Stomach (tissue), 9 donors: Measurements from ENCODE around the gene NR3C1. TPM values are rescaled to one million over a fixed set of nuclear protein-coding genes. Genes with fewer than 3 reads are reported as not detected.

Source experiments
- DNase-seq, 2 donors: peaks; one replicate each; pipeline versions ENCODE4 v3.0.0 to v3.0.0-alpha.2; 2013 to 2019
- H3K27ac ChIP-seq, 5 donors: fragments of 200-600 bp in 4 of 5; sonication (generic) in 4 of 5; one replicate each; pipeline ENCODE4 v1.5.1; 2013 to 2019; ENCODE audit warnings: mild to moderate bottlenecking in 1 of 5, moderate library complexity in 1 of 5
- H3K27me3 ChIP-seq, 3 donors: fragments of 200-600 bp; sonication (generic); one replicate each; pipeline ENCODE4 v1.5.1; 2017 to 2019; ENCODE audit warnings: mixed run types in 1 of 3
- H3K36me3 ChIP-seq, 4 donors: fragments of 200-600 bp; sonication (generic); 1 replicate in 3 of 4; 2 replicates in 1 of 4; pipeline ENCODE4 v1.5.1; 2016 to 2019
- H3K4me1 ChIP-seq, 4 donors: fragments of 200-600 bp; sonication (generic); one replicate each; pipeline ENCODE4 v1.5.1; 2016 to 2019
- H3K4me3 ChIP-seq, 4 donors: fragments of 200-600 bp; sonication (generic) in 3 of 4; one replicate each; pipeline ENCODE4 v1.5.1; 2016 to 2019; ENCODE audit warnings: mild to moderate bottlenecking in 1 of 4
- H3K9me3 ChIP-seq, 4 donors: fragments of 200-600 bp; sonication (generic); one replicate each; pipeline ENCODE4 v1.5.1; 2016 to 2019
- EP300 ChIP-seq: sonication (generic); formaldehyde crosslinking; IDR thresholded peaks from one replicate; pipeline ENCODE4 v1.6.1; 2017; ENCODE audit warnings: antibody characterized with exemption
- POLR2A ChIP-seq, 4 donors: fragments of 450-650 bp; IDR thresholded peaks; one replicate each; pipeline ENCODE4 v1.6.1; 2016; ENCODE audit warnings: antibody characterized with exemption in 4 of 4, control low read depth in 2 of 4, mild to moderate bottlenecking in 1 of 4, moderate library complexity in 1 of 4
- POLR2AphosphoS5 ChIP-seq, 3 donors: sonication (generic); formaldehyde crosslinking; IDR thresholded peaks; one replicate each; pipeline ENCODE4 v1.6.1; 2016; ENCODE audit warnings: antibody characterized with exemption in 3 of 3
- whole genome bisulfite sequencing, 5 donors: extraction: QIAGEN DNeasy Blood & Tissue Kit in 3 of 5; methylation state at CpG; one replicate each; pipeline versions ENCODE4 v1.1.5 to v1.1.7; 2013 to 2018; 5-methylcytosine and 5-hydroxymethylcytosine counted together
- intact Hi-C: fragments of 100-400 bp; cut with DNase I; formaldehyde crosslinking; loops from one replicate; pipeline ENCODE4 v1.15.1; 2023; ENCODE audit warnings: low total_unique reads
- polyA plus RNA-seq, 3 donors: library from polyadenylated mRNA; stranded (reverse); fragments of 200-250 nt; gene quantifications; one replicate each; pipeline ENCODE4 v1.2.3, GENCODE V29; 2013
- total RNA-seq, 5 donors: library from RNA; depleted of rRNA; stranded (reverse); fragments of >200 nt; gene quantifications; one replicate each; pipeline versions ENCODE4 v1.1.0 to v1.2.3, GENCODE V29; 2014 to 2016
- TF ChIP-seq, protein P1 (sequence below), 7 experiments: fragments of 450-650 bp in 4 of 7; fragments of 200-600 bp in 3 of 7; sonication (generic) in 3 of 7; IDR thresholded peaks; one replicate each; pipeline ENCODE4 v1.5.1; 2016 to 2019; ENCODE audit warnings: antibody characterized with exemption in 7 of 7, control low read depth in 2 of 7, mild to moderate bottlenecking in 1 of 7
- donor health status: healthy with polysubstance abuse.
- donor health status: Bipolar disorder and iron deficiency.
- donor health status: healthy.

NR3C1 gene
- total and polyA plus RNA-seq, 8 donors, result 6.4 to 82.8 (median 15.8) TPM

DNA sequence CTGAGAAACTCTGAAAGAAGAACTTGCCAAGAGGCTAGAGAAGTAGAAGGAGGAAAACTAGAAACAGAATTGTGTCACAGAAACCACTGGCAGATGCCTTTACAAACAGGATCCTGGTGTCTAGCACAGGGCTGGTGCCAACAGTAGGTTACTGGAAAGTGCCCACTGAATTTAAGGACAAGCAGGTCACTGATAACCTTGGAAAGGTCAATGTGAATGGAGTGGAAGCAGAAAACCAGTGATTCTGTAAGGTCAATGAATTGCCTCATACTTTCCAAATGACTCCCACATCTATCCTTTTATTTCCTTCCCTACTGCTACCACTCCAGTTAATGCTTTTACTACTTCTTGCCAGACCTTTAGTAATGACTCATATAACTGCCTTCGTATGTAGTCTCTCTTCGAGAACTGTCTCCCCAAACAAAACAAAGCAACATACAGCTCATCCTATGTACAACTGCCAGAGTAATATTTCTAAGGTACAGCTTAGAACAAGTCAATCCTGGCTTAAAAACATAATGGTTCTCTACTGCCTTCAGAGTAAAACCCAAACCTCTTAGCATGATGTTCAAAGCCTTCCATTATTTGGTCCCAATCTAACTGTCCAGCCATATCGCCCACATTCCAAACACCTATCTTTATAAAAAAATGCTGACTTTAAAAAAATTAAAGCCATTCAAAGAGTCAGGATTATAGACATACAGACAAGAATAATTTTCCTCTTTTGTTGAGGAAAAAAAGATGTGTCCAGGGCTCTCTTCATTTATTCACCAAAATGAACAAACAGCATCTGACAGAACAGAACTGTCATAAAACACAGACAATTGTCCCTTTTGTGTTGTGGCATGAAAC is 52.5 kb downstream of the NR3C1 start:
- no peaks in the 10 kb centered on the region for H3K36me3 ChIP-seq
- WGBS, 5 donors, result 66 to 81% (median 73%) methylated on average over 3 of the region's 3 CpGs
- H3K27me3 ChIP-seq, result no peaks in the 10 kb centered on the region
- H3K4me1 ChIP-seq, result peaks cover 20 to 95% (median 65%) of the 10 kb centered on the region in 4 donors
- peak overlapping the region in 1 of 5 donors; percentile 40 for H3K27ac ChIP-seq
- TF ChIP-seq EP300, result no peak
- TF ChIP-seq POLR2A (IDR thresholded peaks at IDR 0.05), result no peak
- no peak for TF ChIP-seq POLR2AphosphoS5 (IDR thresholded peaks at IDR 0.05)
- TF ChIP-seq, protein P1, sequence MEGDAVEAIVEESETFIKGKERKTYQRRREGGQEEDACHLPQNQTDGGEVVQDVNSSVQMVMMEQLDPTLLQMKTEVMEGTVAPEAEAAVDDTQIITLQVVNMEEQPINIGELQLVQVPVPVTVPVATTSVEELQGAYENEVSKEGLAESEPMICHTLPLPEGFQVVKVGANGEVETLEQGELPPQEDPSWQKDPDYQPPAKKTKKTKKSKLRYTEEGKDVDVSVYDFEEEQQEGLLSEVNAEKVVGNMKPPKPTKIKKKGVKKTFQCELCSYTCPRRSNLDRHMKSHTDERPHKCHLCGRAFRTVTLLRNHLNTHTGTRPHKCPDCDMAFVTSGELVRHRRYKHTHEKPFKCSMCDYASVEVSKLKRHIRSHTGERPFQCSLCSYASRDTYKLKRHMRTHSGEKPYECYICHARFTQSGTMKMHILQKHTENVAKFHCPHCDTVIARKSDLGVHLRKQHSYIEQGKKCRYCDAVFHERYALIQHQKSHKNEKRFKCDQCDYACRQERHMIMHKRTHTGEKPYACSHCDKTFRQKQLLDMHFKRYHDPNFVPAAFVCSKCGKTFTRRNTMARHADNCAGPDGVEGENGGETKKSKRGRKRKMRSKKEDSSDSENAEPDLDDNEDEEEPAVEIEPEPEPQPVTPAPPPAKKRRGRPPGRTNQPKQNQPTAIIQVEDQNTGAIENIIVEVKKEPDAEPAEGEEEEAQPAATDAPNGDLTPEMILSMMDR (IDR thresholded peaks at IDR 0.05), result no peak
- intact Hi-C loops, result no loop called here
- no peak overlapping the region for H3K4me3 ChIP-seq
- no peaks in the 10 kb centered on the region for H3K9me3 ChIP-seq
- DNase-seq, result no peak

GRCh38 chr5:143350341-143350740 is 53.1 kb downstream of the NR3C1 start:
- Histone ChIP-seq H3K9me3 (no peaks in the 10 kb centered on the region), H3K4me1 (peaks cover 13 to 95% (median 62%) of the 10 kb centered on the region in 4 donors), H3K36me3 (no peaks in the 10 kb centered on the region), H3K4me3 (no peak overlapping the region), H3K27me3 (no peaks in the 10 kb centered on the region), H3K27ac (peak overlapping the region in 1 of 5 donors; percentile 40)
- DNase-seq, result no peak
- TF ChIP-seq, protein P1 (IDR thresholded peaks at IDR 0.05), result no peak
- TF ChIP-seq POLR2A (IDR thresholded peaks at IDR 0.05) (no peak), EP300 (no peak), POLR2AphosphoS5 (IDR thresholded peaks at IDR 0.05) (no peak)
- WGBS, 5 donors, result 87 to 100% (median 97%) methylated on average over 1 of the region's 1 CpG
- intact Hi-C loops, result no loop called here

DNA sequence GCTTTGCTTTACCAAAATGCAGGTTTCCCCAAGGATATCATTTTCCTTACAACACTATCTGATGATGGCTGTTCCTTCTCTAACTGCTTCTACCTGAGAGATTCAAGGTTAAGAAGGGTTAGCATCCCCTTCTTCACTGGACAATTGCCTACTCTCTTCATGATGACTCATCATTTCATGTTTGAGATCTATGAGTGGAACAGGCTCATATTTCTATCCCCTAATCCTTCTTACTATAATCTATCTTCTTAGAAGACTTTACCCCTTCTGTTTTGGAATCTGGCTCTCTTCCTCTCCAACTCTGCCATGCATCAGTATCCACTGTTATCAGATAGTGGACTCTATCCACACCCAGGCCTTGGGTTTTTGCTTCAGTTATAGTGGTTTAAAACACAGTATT is 54.3 kb downstream of the NR3C1 start:
- no peak for DNase-seq
- Histone ChIP-seq H3K9me3 (no peaks in the 10 kb centered on the region), H3K27ac (no peak overlapping the region), H3K36me3 (no peaks in the 10 kb centered on the region), H3K27me3 (no peaks in the 10 kb centered on the region), H3K4me3 (no peak overlapping the region), H3K4me1 (peaks cover 11 to 84% (median 51%) of the 10 kb centered on the region in 4 donors)
- TF ChIP-seq, protein P1 (IDR thresholded peaks at IDR 0.05), result no peak
- TF ChIP-seq POLR2AphosphoS5 (IDR thresholded peaks at IDR 0.05) (no peak), POLR2A (IDR thresholded peaks at IDR 0.05) (no peak), EP300 (no peak)
- intact Hi-C loops, result no loop called here

DNA sequence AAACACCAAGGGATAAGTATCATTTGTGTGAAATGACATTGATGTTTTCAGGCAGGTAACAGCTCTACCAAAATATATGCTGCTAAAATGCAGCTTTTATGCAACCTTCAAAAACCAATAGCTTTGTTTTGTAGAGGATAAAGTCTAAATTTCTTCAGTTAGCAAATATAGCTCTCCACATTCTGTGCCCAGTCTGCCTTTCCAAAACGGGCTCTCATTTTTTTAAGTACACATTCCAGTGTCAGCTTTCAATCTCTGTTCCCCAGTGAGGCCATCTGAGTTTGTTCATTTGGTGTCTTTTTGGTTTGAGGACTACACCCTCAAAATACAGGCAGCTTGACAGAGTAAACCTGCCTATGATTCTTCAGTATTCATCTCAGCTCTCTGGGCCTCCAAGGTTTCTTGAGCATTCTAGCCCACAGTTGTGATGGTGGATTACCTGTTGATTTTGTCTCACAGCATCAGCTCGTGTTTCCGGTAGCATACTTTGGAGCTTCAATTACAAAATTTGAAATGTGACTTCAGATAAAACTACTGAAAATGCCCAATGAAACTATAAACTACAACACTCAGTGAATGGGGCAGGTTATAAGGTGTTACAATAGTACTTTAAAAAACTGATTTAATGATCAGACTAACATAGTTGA is 55.7 kb downstream of the NR3C1 start:
- no peak for TF ChIP-seq POLR2AphosphoS5 (IDR thresholded peaks at IDR 0.05)
- TF ChIP-seq, protein P1 (IDR thresholded peaks at IDR 0.05), result no peak
- no peak for TF ChIP-seq POLR2A (IDR thresholded peaks at IDR 0.05)
- no peak for TF ChIP-seq EP300
- Histone ChIP-seq H3K4me3 (no peak overlapping the region), H3K4me1 (peaks cover 0 to 76% (median 45%) of the 10 kb centered on the region in 4 donors), H3K36me3 (no peaks in the 10 kb centered on the region), H3K9me3 (no peaks in the 10 kb centered on the region), H3K27ac (peak overlapping the region in 1 of 5 donors; percentile 15), H3K27me3 (no peaks in the 10 kb centered on the region)
- WGBS, 5 donors, result 56 to 73% (median 67%) methylated on average over 3 of the region's 3 CpGs
- intact Hi-C loops, result no loop called here
- DNase-seq, result no peak
